Esophagus squamous epithelium (tissue), 4 donors: ENCODE measurements around the gene SERINC4.

Experiments used
- POLR2A ChIP-seq, 4 donors: fragments of 450-650 bp; IDR thresholded peaks; one replicate each; pipeline ENCODE4 v1.6.1; 2017; ENCODE audit warnings: antibody characterized with exemption in 4 of 4, mild to moderate bottlenecking in 4 of 4, moderate library complexity in 3 of 4
- TF ChIP-seq, protein P1 (sequence below), 6 experiments: fragments of 450-650 bp in 4 of 6; fragments of 200-600 bp in 2 of 6; sonication (generic) in 2 of 6; IDR thresholded peaks; one replicate each; pipeline ENCODE4 v1.5.1; 2016 to 2019; ENCODE audit warnings: antibody characterized with exemption in 6 of 6, mild to moderate bottlenecking in 4 of 6, moderate library complexity in 4 of 6

DNA sequence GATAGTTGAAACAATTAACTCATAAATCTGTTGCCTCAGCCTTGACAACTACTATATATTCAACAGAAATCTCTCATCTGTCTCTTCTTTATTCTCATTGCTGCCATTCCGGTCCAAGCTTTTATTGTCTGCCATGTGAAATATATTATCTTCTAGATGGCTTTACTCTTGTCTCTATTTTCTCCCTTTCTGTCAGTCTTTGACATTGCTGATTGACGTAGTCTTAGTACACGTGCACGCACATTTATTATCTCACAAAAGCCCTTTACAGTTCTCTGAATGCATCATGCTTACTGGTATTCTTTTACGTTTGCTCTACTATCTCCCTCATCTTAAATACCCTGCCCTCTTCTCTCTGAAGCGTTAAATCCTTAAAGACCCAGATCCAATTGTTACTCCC lies 48.1 kb downstream of the SERINC4 start:
- TF ChIP-seq, protein P1, sequence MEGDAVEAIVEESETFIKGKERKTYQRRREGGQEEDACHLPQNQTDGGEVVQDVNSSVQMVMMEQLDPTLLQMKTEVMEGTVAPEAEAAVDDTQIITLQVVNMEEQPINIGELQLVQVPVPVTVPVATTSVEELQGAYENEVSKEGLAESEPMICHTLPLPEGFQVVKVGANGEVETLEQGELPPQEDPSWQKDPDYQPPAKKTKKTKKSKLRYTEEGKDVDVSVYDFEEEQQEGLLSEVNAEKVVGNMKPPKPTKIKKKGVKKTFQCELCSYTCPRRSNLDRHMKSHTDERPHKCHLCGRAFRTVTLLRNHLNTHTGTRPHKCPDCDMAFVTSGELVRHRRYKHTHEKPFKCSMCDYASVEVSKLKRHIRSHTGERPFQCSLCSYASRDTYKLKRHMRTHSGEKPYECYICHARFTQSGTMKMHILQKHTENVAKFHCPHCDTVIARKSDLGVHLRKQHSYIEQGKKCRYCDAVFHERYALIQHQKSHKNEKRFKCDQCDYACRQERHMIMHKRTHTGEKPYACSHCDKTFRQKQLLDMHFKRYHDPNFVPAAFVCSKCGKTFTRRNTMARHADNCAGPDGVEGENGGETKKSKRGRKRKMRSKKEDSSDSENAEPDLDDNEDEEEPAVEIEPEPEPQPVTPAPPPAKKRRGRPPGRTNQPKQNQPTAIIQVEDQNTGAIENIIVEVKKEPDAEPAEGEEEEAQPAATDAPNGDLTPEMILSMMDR (IDR thresholded peaks at IDR 0.05), result no peak
- no peak for TF ChIP-seq POLR2A (IDR thresholded peaks at IDR 0.05)
